ENCODE data around the gene CTAG1A. TPM values are rescaled to one million over a fixed set of nuclear protein-coding genes. Genes with fewer than 3 reads are reported as not detected.

CTAG1A gene
- polyA plus RNA-seq, 2 of the 4 experiments (the other 2 are of a cell fraction) = not detected

GRCh38 chrX:154603438-154604430 is 18.8 kb downstream of the CTAG1A start:
- CTCF ChIA-PET = interaction anchor here (1.9 kb wide), 1 partner anchor 145 kb away, joined by 4 read pairs; no protein-coding TSS in a partner anchor

GRCh38 chrX:154605566-154605965 is 20.6 kb downstream of the CTAG1A start:
- WGBS (ENCODE audit: missing lambda C conversion rate) = 66% methylated on average over 6 of the region's 6 CpGs
- Histone ChIP-seq H3K27ac (no peak overlapping the region), H3K4me1 (peaks cover 17% of the 10 kb centered on the region), H3K4me3 (no peak overlapping the region), H3K4me2 (no peak overlapping the region), H3K9me3 (no peaks in the 10 kb centered on the region)
- POLR2A ChIA-PET = no interaction called here
- FAIRE-seq (no peak), DNase-seq (ENCODE audit: low read depth in 1 of 2, low spot score in 1 of 2) (no peak), ATAC-seq (no peak)
- CTCF ChIA-PET = interaction anchor here (0.7 kb wide), 1 partner anchor 144 kb away, joined by 3 read pairs; no protein-coding TSS in a partner anchor
- no peak for TF ChIP-seq CHD2 (IDR thresholded peaks at IDR 0.05; ENCODE audit: low read length, partially characterized antibody)
- TF ChIP-seq POLR2AphosphoS2 (conservative IDR thresholded peaks at IDR 0.05; ENCODE audit: low read length) = no peak
- no peak for TF ChIP-seq MAZ (IDR thresholded peaks at IDR 0.05; ENCODE audit: borderline replicate concordance, low read depth, low read length)
- TF ChIP-seq RNF2 (IDR thresholded peaks at IDR 0.05; ENCODE audit: borderline replicate concordance, low read depth) = no peak
- no peak for TF ChIP-seq RARB (CRISPR knock-in tag; IDR thresholded peaks at IDR 0.05)
- no peak for TF ChIP-seq CTCF (IDR thresholded peaks at IDR 0.05)
- TF ChIP-seq E2F6 (IDR thresholded peaks at IDR 0.05; ENCODE audit: borderline replicate concordance, low read depth) = no peak
- TF ChIP-seq HOXB5 (CRISPR knock-in tag; IDR thresholded peaks at IDR 0.05) = no peak
- no peak for TF ChIP-seq REST (IDR thresholded peaks at IDR 0.05)
- no peak for TF ChIP-seq ZC3H11A (IDR thresholded peaks at IDR 0.05)
- TF ChIP-seq TP53 (CRISPR knock-in tag; IDR thresholded peaks at IDR 0.05) = no peak
- no peak for TF ChIP-seq CHD4 (IDR thresholded peaks at IDR 0.05; ENCODE audit: borderline replicate concordance)

More at GRCh38 chrX:154603438-154604430, 18.8 kb downstream of the CTAG1A start:
- WGBS (ENCODE audit: missing lambda C conversion rate) = 73% methylated on average over 10 of the region's 13 CpGs
- H3K4me2 ChIP-seq = peak overlapping the region; percentile 49
- POLR2A ChIA-PET = no interaction called here
- FAIRE-seq = peak; percentile 59
- TF ChIP-seq FOSL2 (IDR thresholded peaks at IDR 0.05) (peak; percentile 46; the same call in 1 of the 2 replicates), FOSL2 (CRISPR knock-in tag; IDR thresholded peaks at IDR 0.05) (peak; percentile 49), JUNB (IDR thresholded peaks at IDR 0.05) (no peak), BHLHE40 (IDR thresholded peaks at IDR 0.05; ENCODE audit: low read depth, low read length) (no peak), JUN (IDR thresholded peaks at IDR 0.05) (no peak), SREBF2 (IDR thresholded peaks at IDR 0.05) (no peak), NPAS2 (CRISPR knock-in tag; IDR thresholded peaks at IDR 0.05; ENCODE audit: borderline replicate concordance) (no peak), PHF8 (IDR thresholded peaks at IDR 0.05; ENCODE audit: borderline replicate concordance, low read depth) (no peak), CEBPB (IDR thresholded peaks at IDR 0.05) (no peak), HOXA7 (CRISPR knock-in tag; IDR thresholded peaks at IDR 0.05) (no peak)
- no peaks in the 10 kb centered on the region for H3K9me3 ChIP-seq
- H3K27ac ChIP-seq = peak overlapping the region in 1 of 2 experiments; percentile 70; a peak in 3 of 6 replicates
- peak; percentile 36 to 48 for DNase-seq (ENCODE audit: low read depth in 1 of 2, low spot score in 1 of 2)
- no peak overlapping the region for H3K4me3 ChIP-seq
- ATAC-seq = peak; percentile 80 to 85
- peaks cover 17% of the 10 kb centered on the region for H3K4me1 ChIP-seq
